Activated CD8-positive, alpha-beta memory T cell treated with anti-CD3 and anti-CD28 coated beads, Interleukin-2, amount 50 U/mL, for 4 hours (primary cell): ENCODE data around the gene RAMP1.
"Not testable (repeated sequence)": the region's sequence is repeated elsewhere in the genome, so short reads cannot be mapped to it uniquely, and the experiment has no call there.

Experiments used
- DNase-seq: peaks from one replicate; pipeline ENCODE4 v3.0.0-alpha.2; 2020

RAMP1 gene

DNA sequence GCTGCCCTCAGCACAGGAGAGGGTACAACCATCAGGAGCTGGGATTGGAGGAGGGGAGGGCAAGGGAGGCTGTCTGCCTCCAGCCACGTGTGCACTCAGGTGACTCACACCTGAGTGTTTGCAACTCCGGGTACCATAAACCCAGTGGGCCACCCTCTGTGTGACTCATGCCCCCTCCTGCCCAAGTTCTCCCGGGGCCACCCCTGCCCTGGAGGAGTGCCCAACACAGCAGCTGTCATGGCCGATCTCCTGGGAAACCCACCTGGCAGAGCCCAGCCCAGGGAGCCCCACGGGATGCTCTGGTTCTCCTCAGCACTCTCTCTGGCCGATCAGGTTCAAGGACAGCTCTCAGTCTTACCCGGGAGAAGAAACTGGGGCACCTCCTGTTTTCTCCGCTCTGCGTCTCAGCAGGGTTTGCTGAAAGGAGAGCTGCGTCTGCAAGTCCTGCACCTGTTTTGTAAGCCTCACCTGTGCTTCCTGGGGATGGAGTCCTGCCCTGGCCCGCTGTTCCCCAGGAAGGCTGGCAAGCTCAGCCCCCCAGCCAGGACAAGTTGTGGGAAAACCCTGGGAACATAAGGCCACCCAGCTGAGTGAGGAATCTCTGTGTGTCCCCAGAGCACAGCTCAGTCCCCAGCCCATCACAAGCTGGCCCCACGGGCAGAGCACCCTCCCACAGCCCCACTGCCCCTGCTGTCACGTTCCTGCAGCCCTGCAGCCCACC lies 63.4 kb downstream of the RAMP1 start:
- peak; percentile 28 for DNase-seq

DNA sequence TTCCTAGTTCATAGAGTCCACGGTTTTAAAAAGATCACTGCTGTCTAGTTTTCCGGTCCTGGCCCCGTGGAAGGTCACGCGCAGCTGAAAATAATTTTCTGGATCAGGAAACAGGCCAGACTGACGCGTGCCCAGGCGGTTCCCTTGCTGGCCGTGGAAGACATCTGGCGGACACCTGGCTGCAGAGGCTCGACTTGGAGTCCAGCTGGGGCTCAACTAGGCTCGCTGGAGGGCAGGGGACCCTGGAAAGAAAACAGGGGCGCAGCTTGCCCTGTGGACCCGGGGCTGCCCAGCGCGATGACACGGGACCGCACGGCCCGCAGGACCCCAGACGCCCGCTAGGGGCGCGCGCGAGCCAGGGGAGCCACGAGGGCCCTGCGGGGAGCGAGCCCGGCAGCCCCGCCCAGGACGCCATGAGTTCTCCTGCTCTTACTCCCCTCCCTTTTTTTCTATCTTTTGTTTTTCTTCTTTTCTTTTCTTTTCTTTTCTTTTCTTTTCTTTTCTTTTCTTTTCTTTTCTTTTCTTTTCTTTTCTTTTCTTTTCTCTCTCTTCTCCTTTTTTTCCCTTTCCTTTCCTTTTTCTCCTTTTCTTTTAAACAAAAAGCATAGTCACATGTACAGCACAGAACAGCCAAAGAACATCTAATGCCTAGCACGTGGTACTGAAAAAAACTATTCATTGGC lies 64.2 kb downstream of the RAMP1 start:
- DNase-seq, result peak; percentile 83

DNA sequence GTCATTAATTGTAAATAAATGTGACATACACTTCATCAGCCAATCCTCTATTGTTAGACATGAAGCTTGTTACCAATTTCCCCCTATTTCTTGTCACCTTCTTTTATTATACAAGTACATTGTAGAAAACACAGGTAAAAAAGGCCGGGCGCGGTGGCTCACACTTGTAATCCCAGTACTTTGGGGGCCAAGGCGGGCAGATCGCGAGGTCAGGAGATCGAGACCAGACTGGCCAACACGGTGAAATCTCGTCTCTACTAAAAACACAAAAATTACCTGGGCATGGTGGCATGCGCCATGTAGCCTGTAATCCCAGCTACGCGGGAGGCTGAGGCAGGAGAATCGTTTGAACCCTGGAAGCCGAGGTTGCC lies 64.7 kb downstream of the RAMP1 start:
- no peak for DNase-seq

DNA sequence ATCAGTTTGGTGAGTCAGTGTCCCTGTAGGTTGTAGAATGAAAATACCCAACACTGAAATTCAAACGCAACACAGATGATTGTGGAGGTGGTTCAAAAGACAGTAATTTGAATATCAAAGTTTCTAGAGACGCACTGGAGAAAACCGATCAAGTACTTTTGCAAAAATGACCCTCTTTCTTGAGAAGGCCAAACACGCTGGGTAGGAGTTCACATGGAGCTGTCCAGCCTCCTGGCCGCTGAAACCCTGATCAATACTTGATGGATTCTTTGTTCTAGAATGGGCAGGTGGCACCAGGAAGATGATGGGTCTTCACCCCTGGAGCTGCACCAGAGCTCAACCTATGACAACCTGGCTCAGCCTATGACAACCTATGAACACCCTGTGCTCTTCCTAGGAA lies 67.7 kb downstream of the RAMP1 start:
- no peak for DNase-seq

DNA sequence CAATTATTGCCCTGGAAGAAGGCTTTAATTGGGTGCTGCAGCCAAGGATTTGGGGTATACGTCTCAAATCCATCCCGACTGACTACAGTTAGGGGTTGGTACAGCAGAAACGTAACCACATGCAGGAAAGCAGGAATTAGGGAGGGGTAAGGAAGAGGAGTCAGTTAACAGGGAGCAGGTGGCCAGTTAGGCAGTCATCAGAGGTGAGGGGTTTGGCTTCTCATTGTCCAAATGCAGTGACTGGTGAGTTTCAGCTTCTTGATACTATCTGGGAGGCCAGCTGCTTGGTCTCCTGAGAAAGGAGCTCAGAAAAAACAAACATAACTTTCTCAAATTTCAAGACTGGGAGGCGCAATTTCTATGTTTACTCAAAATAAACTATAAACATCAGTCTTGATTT lies 68.6 kb downstream of the RAMP1 start:
- no peak for DNase-seq

DNA sequence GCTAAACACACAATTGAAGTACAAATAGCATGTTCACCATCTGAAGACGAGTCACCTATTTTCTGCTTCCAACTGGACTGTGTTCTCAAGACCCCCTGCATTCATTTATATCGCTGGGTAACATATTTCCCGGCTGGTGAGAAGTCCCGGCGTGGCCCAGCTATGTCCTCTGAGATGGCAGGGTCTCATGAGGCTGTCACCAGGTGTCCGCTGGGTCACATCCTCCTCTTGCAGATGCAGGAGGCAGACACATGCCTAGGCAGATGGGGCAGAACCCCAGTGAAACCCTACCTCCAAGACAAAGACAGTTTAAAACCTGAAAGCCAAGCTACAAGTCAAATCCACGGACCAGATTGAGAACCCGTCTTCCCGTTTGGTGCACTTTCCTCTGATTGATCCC lies 70.6 kb downstream of the RAMP1 start:
- no peak for DNase-seq

DNA sequence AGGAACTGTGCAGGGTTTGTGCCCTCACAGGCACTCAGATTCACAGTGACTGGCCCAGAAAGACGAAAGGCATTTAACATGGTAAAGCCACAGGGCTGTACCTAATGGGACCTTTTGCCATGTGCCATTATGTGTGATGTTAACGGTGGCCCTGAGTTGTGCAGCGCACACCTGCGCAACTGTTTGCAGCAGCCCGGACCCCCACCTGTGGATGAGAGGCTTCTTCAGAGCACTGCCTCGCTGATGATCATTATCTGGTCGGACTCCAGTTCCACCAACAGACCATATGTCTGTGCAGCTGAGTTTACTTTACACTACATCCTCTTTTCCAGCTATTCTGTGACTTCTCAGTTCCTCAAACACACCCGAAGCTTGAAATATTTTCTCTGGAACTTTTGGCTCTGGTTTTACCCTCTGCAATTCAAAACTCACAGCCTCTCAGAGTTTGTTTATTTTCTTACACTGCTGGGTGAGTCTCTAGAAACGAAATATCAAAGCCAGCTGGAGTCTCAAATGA lies 71.8 kb downstream of the RAMP1 start:
- no peak for DNase-seq

DNA sequence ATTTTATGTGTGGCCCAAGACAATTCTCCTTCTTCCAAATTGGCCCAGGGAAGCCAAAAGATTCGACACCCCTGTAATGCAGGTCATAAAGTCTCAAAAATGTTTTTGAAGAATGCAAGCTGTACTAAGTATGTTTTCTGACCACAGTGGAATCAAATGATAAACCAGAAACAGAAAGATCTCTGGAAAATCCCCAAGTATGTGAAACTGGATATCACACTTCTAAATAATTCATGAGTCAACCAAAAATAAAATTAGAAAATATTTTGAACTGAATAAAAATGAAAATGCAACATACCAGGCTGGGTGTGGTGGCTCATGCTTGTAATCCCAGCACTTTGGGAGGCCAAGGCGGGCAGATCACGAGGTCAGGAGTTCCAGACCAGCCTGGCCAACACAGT lies 73.3 kb downstream of the RAMP1 start:
- DNase-seq, result no peak

DNA sequence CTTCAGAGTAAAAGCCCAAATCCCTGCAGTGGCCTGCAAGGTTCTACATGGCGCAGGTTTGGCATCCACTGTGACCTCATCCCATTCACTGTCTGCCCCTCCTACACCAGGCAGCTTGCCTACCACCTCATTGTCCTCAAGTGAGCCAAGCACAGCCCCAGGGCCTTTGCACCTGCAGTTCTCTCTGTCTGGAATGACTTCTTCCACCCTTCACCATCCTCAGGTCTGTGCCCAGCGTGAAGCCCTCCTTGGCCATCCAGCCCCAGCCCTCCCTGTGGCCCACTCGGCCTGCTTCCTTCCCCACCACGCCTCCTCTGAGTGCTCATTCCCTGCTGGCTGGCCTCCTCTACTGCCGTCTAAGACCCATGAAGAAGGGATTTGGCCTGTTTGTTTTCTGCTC lies 74.8 kb downstream of the RAMP1 start:
- no peak for DNase-seq

DNA sequence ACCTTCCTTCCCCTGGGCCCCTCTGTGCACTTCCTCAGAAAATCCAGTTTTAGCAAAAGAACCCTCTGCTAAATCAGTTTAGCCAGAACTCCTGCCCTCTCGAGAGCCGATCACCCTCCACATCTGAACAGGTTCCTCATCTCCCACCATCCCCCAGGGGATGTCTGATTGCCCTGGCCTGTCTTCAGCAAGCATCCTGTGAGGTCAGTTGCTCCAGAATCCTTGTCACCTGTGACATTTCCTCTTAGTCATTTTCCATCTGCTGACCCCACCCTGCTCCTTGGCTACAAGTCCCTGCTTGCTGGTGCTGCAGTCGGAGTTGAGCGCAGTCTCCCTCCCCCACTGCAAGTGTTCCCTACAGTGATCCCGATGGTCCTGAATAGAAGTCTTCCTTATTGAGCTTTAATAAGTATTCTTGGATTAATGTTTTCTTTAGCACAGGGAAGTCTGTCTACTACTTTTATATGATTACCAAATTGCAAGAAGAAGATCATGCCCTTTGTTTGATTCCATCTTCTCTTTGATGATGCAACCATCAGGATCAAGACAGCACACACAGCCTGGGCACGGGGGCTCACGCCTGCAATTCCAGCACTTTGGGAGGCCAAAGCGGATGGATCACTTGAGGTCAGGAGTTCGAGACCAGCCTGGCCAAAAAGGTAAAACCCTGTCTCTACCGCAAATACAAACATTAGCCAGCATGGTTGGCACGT lies 76.5 kb downstream of the RAMP1 start:
- no peak for DNase-seq

DNA sequence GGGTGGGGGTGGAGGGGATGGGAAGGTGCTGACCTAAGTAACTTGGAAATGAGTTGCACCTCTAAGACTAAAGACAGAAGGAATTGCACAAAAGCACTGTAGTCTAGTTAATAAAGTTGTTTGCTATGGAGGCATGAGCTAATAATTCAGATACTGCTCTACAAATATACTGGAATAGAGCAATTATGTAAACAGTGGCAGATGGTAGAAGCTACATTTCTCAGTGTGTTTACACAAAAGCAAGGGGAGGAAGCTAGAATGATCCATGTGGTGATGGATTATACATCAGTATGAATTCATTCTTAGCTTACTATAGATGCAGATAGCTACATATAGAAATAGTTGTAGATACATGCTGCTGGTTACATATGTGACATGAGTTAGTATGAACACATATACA lies 79.8 kb downstream of the RAMP1 start:
- DNase-seq, result no peak

DNA sequence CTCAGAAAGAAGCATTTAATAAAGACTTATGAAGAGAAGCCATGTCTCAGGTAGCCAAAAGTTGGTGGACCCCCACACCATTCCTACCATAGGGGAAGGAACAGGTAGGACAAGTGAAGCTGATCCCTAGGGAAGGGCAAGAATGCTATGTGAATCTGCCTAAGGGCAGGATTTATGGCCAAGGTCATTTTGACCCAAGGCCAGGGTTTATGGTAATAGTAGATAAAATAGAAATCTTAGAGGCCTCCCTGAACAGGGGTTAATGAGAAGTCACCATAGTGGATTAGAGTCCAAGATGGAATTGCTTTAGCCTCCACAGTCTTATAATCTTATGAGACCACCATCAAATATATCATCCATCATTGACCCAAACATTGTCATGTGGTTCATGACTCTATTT lies 81.4 kb downstream of the RAMP1 start:
- DNase-seq, result no peak

DNA sequence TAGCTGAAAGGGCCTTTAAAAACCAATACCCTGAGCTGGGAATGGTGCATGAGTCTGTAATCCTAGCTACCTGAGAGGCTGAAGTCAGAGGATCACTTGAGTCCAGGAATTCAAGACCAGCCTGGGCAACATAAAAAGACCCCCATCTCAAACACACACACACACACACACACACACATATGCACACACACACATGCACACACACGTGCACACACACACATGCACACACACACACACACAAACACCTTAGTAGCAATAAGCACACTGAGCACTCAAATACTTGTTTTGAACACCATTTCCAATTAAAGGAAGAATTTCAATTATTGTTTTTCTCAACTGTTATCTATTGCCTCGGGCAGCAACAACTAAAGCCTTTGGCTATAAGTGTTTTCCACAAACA lies 81.8 kb downstream of the RAMP1 start:
- no peak for DNase-seq

DNA sequence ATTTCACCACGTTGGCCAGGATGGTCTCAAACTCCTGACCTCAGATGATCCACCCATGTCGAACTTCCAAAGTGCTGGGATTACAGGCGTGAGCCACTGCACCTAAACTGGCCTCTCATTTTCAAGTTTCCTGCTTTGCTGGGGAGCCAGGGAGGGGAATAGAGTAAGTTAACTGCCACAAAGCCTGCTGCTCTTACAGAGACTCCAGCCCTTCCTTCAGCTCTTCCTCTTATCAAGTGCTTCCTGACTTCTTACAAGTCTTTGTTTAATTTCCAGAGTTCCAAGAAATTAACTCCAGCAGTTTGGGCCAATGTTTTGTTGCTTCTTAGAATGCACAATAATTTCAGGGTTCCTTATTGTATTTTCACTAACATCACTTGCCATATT lies 83.1 kb downstream of the RAMP1 start:
- DNase-seq, result no peak

DNA sequence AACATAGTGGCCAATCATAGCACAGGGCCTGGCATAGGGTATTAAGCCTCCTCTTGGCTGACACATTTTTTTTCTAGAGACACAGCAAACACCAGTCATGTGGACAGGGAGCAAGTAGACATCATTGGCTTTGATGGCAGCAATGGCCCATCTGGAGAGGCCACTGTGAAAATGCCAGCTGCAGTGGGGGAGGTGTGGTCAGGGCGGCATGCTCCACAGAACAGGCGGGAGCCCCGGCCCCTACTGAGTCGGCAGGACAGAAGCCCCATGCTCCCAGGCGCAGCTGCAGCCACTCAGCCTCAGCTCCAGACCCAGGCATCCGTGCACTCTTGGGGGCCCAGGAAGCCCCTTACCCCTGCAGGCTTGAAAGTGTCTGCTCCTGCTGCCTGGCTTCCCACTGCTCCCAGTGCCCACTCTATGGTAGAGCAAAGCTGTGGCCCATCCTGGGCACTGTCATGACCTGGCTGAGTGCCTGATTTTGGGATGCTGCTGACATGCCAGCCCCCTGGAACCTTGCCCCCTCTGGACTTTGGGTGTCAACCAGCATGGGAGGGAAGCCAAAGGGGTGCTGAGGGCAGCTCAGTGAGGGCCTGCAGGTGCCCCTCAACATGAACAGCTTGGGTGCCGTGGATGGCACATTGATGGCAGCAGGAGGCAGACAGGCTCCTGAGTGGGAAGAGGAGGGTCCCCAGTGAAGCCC lies 84.1 kb downstream of the RAMP1 start:
- no peak for DNase-seq

DNA sequence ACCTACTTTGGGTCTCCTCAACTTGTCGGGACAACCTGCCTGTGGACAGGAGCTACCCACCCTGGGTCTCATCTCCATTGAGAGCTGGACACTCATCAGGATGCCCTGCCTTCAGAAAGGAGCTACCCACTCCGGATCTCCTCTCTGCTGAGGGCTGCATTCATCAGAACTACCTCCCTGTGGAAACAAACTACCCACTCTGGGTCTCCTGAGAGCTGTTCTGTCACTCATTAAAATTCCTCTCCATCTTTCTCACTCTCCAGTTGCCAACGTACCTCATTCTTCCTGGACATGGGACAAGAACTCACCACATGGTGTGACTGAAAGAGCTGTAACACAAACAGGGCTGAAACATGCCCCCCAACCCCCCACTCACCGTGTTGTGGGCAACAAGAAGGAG lies 84.9 kb downstream of the RAMP1 start:
- DNase-seq, result no peak

DNA sequence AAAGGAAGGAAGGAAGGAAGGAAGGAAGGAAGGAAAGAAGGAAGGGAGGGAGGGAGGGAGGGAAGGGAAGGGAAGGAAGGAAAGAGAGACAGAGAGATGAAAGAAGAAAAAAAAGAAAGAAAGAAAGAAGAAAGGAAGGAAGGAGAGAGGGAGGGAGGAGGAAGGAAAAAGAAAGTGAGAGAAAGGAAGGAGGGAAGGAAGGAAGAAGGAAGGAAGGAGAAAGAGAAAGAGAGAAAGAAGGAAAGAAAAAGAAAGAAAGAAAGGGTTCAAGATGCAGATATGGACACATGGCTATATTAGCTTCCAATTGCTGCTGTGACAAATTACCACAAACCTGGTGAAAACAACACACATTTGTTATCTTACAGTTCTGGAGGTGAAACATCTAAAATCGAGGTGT lies 87.0 kb downstream of the RAMP1 start:
- no peak for DNase-seq

DNA sequence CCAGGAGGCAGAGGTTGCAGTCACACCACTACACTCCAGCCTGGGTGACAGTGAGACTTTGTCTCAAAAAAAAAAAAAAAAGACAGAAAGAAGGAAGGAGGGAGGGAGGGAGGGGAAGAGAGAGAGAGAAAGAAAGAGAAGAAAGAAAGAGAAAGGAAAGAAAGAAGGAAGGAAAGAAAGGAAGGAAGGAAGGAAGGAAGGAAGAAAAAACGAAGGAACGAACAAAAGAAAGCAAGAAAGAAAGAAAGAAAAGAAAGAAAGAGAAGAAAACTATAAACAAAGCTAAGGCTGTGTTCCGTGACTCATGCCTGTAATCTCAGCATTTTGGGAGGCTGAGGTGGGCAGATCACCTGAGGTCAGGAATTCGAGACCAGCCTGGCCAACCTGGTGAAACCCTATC lies 91.9 kb downstream of the RAMP1 start:
- DNase-seq, result not testable (repeated sequence)

DNA sequence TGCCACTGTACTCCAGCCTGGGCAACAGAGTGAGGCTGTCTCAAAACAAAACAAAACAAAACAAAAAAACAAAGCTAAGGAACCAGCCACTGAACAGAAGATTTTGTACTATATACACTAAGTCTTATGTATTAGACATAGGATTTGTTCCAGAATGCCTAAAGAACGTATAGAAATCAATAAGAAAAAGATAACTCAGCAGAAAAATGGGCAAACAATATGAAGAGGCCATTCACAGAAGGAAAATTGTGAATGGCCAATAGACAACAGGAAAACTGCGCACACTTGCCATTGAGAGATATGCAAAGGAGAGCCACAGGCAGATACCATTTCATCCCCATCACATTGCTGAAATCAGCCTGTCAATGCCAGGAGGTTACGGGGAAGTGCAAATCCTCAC lies 92.5 kb downstream of the RAMP1 start:
- no peak for DNase-seq

DNA sequence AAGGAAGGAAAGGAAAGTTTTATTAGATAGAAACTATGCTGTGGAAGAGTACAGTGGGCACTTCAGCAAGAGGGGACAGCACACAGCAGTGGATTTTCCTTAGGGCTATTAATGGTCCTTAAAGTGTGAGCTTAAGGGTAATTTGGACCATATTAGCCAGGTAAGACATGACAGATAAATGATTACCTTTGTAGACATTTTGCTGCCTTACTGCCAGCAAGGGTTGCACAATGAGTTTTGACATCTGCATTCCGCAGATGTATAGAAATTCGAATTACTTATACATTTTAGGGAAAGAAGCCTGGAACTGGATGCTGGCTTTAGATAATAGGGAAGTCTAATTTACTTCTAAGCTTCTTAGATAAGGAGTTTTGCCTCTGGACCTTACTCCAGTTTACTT lies 93.4 kb downstream of the RAMP1 start:
- no peak for DNase-seq

DNA sequence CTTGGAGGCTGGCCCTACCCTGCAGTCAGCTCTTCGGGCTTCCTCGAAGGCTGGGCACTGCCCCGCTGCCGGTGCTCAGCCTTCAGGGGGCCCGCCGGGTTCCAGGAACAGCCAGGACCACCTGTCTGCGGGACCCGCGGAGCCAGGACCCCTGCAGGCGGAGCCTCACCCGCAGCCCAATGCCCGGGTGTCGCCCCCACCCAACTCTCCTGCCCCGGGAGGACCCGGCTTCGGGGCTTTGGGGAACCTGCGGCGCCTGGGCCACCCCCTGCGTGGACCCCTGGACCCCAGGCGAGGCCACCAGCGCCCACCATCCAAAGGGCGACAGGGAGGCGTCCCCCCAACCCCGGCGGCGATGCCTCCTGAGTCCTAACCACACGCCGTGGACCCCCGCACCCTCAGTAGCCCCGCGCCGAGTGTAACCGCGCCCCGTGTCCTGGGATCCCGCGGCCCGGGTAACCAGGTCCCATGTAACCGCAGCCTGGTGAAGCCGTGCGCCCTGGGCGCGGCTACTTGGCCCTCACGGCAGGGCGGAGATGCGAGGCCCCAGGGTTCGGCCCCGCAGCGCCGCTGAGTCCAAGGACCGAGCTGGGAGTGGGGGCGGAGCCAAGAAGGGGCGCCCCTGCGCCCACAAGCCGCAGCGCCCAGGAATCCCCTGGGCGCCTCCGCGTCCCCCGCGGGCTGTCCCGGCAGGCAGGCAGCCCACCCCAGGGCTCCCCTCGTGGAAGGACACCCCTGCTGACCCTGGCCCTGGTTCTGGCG lies 96.4 kb downstream of the RAMP1 start:
- DNase-seq, result no peak

DNA sequence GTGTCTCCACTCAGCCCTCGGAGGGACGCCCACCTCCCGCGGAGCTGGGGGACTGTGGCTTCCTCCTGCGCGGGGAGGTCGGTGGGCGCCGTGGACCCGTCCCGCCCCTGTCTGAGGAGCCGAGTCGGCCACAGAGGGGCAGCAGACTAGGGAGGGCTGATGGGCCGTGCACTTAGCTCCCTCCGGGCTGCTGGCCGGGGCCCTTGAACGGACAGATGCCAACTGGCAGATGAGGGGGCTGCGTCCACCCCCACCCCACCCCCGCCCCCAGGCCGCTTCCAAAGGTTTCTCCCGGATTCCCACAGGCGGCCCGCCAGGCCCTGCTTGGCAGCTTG lies 96.9 kb downstream of the RAMP1 start:
- DNase-seq, result no peak

DNA sequence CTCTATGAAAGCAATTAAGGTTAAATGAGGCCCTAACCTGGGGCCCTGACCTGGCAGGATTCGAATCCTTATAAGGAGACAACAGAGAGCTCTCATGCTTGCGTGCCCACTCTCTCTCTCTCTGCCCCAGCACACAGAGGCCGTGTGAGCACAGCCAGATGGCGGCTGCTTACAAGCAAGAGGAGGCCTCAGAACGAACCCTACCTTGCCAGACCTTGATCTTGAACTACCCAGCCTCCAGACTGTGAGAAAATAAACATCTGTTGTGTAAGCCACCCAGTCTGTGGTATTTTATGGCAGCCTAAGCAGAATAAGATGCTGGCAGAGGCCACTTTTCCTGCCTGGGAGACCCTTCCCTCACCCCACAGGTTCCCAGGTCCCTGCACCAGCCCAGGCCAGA lies 102.2 kb downstream of the RAMP1 start:
- DNase-seq, result no peak
